Activated naive CD4-positive, alpha-beta T cell treated with anti-CD3 and anti-CD28 coated beads, Interleukin-2, amount 10 ng/mL, durations not matched to agents 7 days and 5 days (primary cell): ENCODE results near the gene LOXL1.
"Not testable (repeated sequence)": the region's sequence is repeated elsewhere in the genome, so short reads cannot be mapped to it uniquely, and the experiment has no call there.

Experiments
- CTCF ChIA-PET: fragments of 350-600 bp; sonication (Branson Sonifier 250); formaldehyde crosslinking; loops from one replicate; lab custom pipeline; 2021; ENCODE audit warnings: antibody characterized with exemption; lab: Charles Lee
- DNase-seq: peaks from one replicate; pipeline ENCODE4 v3.0.0-alpha.2; 2020
- H3K27ac Mint-ChIP-seq: one replicate; pipeline ENCODE4 v1.8.0; 2021; ENCODE audit warnings: mild to moderate bottlenecking, moderate library complexity, mixed read lengths
- H3K27me3 Mint-ChIP-seq: one replicate; pipeline ENCODE4 v1.8.0; 2021; ENCODE audit warnings: mild to moderate bottlenecking, mixed read lengths
- H3K36me3 Mint-ChIP-seq: one replicate; pipeline ENCODE4 v1.8.0; 2021; ENCODE audit warnings: mixed read lengths
- H3K4me1 Mint-ChIP-seq: one replicate; pipeline ENCODE4 v1.8.0; 2021; ENCODE audit warnings: mixed read lengths
- H3K4me3 Mint-ChIP-seq: one replicate; pipeline ENCODE4 v1.8.0; 2021; ENCODE audit warnings: mild to moderate bottlenecking, moderate library complexity, mixed read lengths
- H3K9me3 Mint-ChIP-seq: one replicate; pipeline ENCODE4 v1.8.0; 2021; ENCODE audit warnings: mixed read lengths

The LOXL1 gene

DNA sequence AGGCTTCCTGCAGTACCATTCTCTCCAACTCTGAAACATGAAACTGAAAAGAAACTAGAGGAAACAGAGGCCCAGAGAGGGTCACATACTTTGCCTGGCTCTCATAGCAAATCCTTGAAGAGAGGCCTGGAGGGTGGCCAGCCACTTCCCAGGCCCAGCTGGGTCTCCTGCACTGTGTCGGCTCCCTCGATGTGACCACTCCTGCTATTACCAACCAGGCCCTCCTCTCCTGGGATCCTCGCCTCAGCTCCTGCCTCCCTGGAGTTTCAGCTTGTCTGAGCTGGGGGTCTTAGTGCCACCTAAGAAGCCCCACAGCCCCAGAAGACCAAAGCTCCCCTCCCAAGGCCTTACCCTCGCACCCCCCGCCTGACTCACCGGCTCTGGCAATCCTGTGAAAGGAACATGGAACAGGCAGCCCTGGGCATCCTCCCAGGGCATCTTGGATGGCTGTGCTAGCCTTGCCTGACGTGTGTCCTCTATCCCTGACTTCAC lies 4.6 kb downstream of the LOXL1 start:
- CTCF ChIA-PET = interaction anchor here (0.9 to 1.2 kb wide), 2 partner anchors 42 to 57 kb away, joined by 3 to 4 read pairs; no protein-coding TSS in a partner anchor
- Mint-ChIP-seq H3K4me3 (no peak overlapping the region), H3K27me3 (peaks cover 47% of the 10 kb centered on the region), H3K9me3 (no peaks in the 10 kb centered on the region), H3K27ac (no peak overlapping the region), H3K4me1 (peaks cover 30% of the 10 kb centered on the region), H3K36me3 (peaks cover under 1% of the 10 kb centered on the region)
- no peak for DNase-seq

- Mint-ChIP-seq H3K4me1 (peaks cover 29% of the 10 kb centered on the region), H3K36me3 (no peaks in the 10 kb centered on the region), H3K27me3 (peaks cover 43% of the 10 kb centered on the region), H3K27ac (no peak overlapping the region), H3K9me3 (no peaks in the 10 kb centered on the region), H3K4me3 (no peak overlapping the region)
- CTCF ChIA-PET = interaction anchor here (0.7 to 1.2 kb wide), 3 partner anchors 9 to 58 kb away, joined by 3 to 4 read pairs (median 3); no protein-coding TSS in a partner anchor
- no peak for DNase-seq
These were observed 5.2 kb downstream of the LOXL1 start for GRCh38 chr15:73931441-73931840.

DNA sequence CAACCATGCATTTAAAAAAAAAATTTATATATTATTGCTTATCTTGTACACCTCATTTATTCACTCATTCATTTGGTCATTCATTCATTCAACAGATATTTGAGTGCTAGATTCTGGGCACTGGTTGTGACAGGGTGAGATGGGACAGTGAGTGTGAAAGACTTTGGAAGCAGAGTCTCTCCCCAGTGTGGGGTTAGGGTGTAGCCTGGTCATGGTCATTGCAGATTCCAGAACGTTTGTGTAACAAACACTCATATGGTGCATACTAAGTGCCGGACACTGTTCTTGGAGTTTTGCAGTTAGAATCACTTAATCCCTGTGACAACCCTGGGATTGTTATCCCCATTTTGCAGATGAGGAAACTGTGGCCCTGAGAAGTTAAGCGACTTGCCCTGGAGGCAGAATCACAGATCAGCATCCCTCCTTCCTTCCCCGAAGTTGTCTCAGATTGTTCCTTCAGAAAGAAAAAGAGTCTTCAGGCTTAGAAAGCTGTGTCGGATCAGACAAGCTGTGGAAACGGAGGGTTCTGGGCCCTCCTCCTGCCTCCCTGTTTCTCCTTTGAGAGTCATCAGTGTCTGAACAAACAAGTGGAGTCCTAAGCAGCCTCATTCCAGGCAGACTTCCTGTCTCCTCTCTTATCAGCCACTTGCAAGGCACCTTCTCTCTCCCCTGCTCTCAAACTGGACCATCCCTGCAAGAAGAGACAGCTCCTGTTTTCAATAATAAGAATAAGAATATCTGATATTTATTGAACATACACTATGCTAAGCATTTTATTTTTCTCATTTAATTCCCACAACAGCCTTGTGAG lies 6.3 kb downstream of the LOXL1 start:
- no peak for DNase-seq
- no peak overlapping the region for H3K27ac Mint-ChIP-seq
- H3K4me3 Mint-ChIP-seq = no peak overlapping the region
- H3K9me3 Mint-ChIP-seq = no peaks in the 10 kb centered on the region
- H3K36me3 Mint-ChIP-seq = no peaks in the 10 kb centered on the region
- CTCF ChIA-PET = interaction anchor here (0.6 to 1.7 kb wide), 2 partner anchors 35 to 597 kb away, joined by 3 to 5 read pairs; no protein-coding TSS in a partner anchor
- peaks cover 29% of the 10 kb centered on the region for H3K4me1 Mint-ChIP-seq
- H3K27me3 Mint-ChIP-seq = peaks cover 45% of the 10 kb centered on the region

GRCh38 chr15:73934281-73934680 lies 8.0 kb downstream of the LOXL1 start:
- H3K4me1 Mint-ChIP-seq = peaks cover 16% of the 10 kb centered on the region

GRCh38 chr15:73935547-73935946 lies 9.3 kb downstream of the LOXL1 start:
- CTCF ChIA-PET = interaction anchor here (1.1 to 2.3 kb wide), 3 partner anchors 29 to 38 kb away, joined by 3 to 5 read pairs (median 4); no protein-coding TSS in a partner anchor
- peaks cover 32% of the 10 kb centered on the region for H3K27me3 Mint-ChIP-seq
- DNase-seq = no peak
- no peak overlapping the region for H3K4me3 Mint-ChIP-seq
- H3K9me3 Mint-ChIP-seq = no peaks in the 10 kb centered on the region
- no peak overlapping the region for H3K27ac Mint-ChIP-seq
- H3K36me3 Mint-ChIP-seq = no peaks in the 10 kb centered on the region
- peaks cover 8% of the 10 kb centered on the region for H3K4me1 Mint-ChIP-seq

More at GRCh38 chr15:73934281-73934680, 8.0 kb downstream of the LOXL1 start:
- Mint-ChIP-seq H3K27me3 (peaks cover 34% of the 10 kb centered on the region), H3K36me3 (no peaks in the 10 kb centered on the region), H3K27ac (no peak overlapping the region), H3K9me3 (no peaks in the 10 kb centered on the region), H3K4me3 (no peak overlapping the region)
- CTCF ChIA-PET = interaction anchor here (1.7 to 2.3 kb wide), 2 partner anchors 28 to 37 kb away, joined by 5 read pairs; no protein-coding TSS in a partner anchor
- DNase-seq = no peak

GRCh38 chr15:73936181-73936580 lies 9.9 kb downstream of the LOXL1 start:
- no peak for DNase-seq
- no peaks in the 10 kb centered on the region for H3K9me3 Mint-ChIP-seq
- peaks cover 30% of the 10 kb centered on the region for H3K27me3 Mint-ChIP-seq
- H3K4me3 Mint-ChIP-seq = no peak overlapping the region
- no peaks in the 10 kb centered on the region for H3K36me3 Mint-ChIP-seq
- CTCF ChIA-PET = interaction anchor here (1.1 to 2.3 kb wide), 5 partner anchors 8 to 39 kb away, joined by 3 to 8 read pairs (median 5); no protein-coding TSS in a partner anchor
- H3K27ac Mint-ChIP-seq = no peak overlapping the region
- peaks cover 3% of the 10 kb centered on the region for H3K4me1 Mint-ChIP-seq

DNA sequence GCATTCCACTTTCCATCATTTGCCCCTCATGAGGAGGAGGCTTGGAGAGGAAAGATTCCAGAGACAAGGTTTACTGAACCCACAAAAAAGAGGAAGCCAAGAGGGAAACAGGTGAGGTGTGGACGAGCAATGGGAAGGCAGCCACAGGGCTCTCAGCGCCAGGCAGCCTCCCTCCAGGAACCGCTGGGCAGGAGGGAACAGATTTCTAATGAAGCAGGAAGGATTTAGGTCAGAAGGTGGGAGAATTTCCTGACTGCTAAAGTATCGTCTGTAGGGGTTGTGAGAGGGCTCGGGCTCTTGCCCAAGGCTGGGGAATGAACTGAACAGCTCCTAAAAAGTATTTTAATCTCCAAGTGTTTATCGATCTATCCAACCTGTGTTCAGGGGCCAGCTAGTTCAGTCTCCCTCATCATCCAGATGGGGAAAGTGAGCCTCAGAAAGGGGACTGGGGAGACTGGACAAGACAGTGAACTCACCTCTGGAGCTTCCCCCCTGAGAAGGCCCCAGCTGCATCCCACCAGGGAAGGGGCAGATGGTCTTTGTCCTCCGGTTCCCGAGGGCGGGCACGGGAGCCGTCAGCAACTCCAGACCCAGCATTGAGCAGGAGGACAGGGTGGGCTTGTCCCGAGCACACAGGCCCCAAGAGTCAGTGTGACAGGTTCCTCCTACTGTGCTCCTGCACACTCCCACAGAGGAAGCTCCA lies 10.5 kb downstream of the LOXL1 start:
- peaks cover 26% of the 10 kb centered on the region for H3K27me3 Mint-ChIP-seq
- no peaks in the 10 kb centered on the region for H3K9me3 Mint-ChIP-seq
- H3K27ac Mint-ChIP-seq = no peak overlapping the region
- H3K36me3 Mint-ChIP-seq = no peaks in the 10 kb centered on the region
- peaks cover 5% of the 10 kb centered on the region for H3K4me1 Mint-ChIP-seq
- no peak overlapping the region for H3K4me3 Mint-ChIP-seq
- no peak for DNase-seq
- CTCF ChIA-PET = interaction anchor here (1.1 to 2.3 kb wide), 5 partner anchors 9 to 30 kb away, joined by 4 to 8 read pairs (median 5); no protein-coding TSS in a partner anchor

- Mint-ChIP-seq H3K27ac (no peak overlapping the region), H3K27me3 (peaks cover 28% of the 10 kb centered on the region), H3K9me3 (no peaks in the 10 kb centered on the region), H3K4me3 (no peak overlapping the region), H3K4me1 (peaks cover 10% of the 10 kb centered on the region), H3K36me3 (no peaks in the 10 kb centered on the region)
- DNase-seq = no peak
- CTCF ChIA-PET = interaction anchor here (1.0 to 1.5 kb wide), 4 partner anchors 8 to 14 kb away, joined by 3 to 8 read pairs (median 6); no protein-coding TSS in a partner anchor
These were observed 11.0 kb downstream of the LOXL1 start for GRCh38 chr15:73937296-73937695.

- Mint-ChIP-seq H3K9me3 (no peaks in the 10 kb centered on the region), H3K36me3 (no peaks in the 10 kb centered on the region), H3K27me3 (peaks cover 31% of the 10 kb centered on the region), H3K4me1 (peaks cover 15% of the 10 kb centered on the region), H3K4me3 (no peak overlapping the region), H3K27ac (no peak overlapping the region)
- no peak for DNase-seq
- CTCF ChIA-PET = interaction anchor here (1.0 to 1.4 kb wide), 3 partner anchors 8 to 14 kb away, joined by 3 to 8 read pairs (median 5); no protein-coding TSS in a partner anchor
These were observed 11.5 kb downstream of the LOXL1 start for GRCh38 chr15:73937726-73938125.

GRCh38 chr15:73938516-73938915 lies 12.3 kb downstream of the LOXL1 start:
- H3K36me3 Mint-ChIP-seq, H3K27ac Mint-ChIP-seq, H3K9me3 Mint-ChIP-seq, H3K4me3 Mint-ChIP-seq, DNase-seq: not testable (repeated sequence)
- H3K4me1 Mint-ChIP-seq = peaks cover 15% of the 10 kb centered on the region
- peaks cover 33% of the 10 kb centered on the region for H3K27me3 Mint-ChIP-seq
- CTCF ChIA-PET = interaction anchor here (1.1 to 3.5 kb wide), 2 partner anchors 11 kb away, joined by 3 to 15 read pairs; no protein-coding TSS in a partner anchor

DNA sequence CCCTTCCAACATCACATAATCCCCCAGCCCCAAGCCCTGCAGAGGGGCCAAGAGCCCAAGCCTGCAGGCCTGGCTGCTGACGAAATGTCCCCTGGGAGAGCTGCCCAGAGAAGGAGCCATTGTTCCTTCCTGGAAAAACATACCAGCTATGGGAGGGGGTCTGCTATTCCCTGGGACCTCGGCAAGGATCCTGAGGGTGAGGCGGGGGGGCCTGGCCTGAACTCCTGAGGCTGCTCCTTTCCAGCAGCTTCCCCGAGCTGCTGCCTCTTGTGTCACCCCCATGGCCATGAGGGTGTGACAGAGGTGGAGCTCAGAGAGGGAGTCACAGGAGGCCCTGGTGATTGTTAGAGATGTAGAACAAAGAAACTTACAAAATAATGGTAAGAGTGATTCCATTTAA lies 12.9 kb downstream of the LOXL1 start:
- CTCF ChIA-PET = interaction anchor here (0.9 to 3.5 kb wide), 3 partner anchors 11 to 34 kb away, joined by 3 to 15 read pairs (median 3); no protein-coding TSS in a partner anchor
- H3K27ac Mint-ChIP-seq = no peak overlapping the region
- H3K4me3 Mint-ChIP-seq = no peak overlapping the region
- H3K27me3 Mint-ChIP-seq = peaks cover 36% of the 10 kb centered on the region
- no peak for DNase-seq
- H3K36me3 Mint-ChIP-seq = no peaks in the 10 kb centered on the region
- H3K4me1 Mint-ChIP-seq = peaks cover 15% of the 10 kb centered on the region
- H3K9me3 Mint-ChIP-seq = no peaks in the 10 kb centered on the region

- Mint-ChIP-seq H3K27me3 (peaks cover 42% of the 10 kb centered on the region), H3K4me3 (no peak overlapping the region), H3K36me3 (no peaks in the 10 kb centered on the region), H3K4me1 (peaks cover 15% of the 10 kb centered on the region), H3K9me3 (no peaks in the 10 kb centered on the region), H3K27ac (no peak overlapping the region)
- CTCF ChIA-PET = interaction anchor here (0.9 to 3.5 kb wide), 3 partner anchors 11 to 43 kb away, joined by 3 to 15 read pairs (median 3); no protein-coding TSS in a partner anchor
- no peak for DNase-seq
These were observed 14.1 kb downstream of the LOXL1 start for GRCh38 chr15:73940061-73940981.

DNA sequence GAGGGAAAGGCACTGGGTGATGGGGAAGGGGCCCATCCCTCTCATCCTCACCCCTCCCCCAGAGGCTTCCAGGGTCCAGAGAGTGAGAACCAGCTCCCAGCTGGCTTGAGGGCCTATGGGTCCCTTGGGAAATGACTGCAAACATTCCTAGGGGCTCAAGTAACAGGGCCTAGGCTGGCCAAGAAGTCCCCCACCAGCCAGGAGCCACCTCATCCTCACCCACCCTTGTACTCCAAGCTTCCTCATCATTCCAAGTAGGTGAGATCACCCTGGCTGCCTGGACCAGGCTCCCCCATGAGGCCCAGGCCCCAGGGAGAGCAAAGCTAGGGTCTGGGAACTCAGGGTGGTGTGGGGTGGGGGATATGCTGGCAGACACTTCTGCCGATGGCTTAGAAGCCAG lies 14.8 kb downstream of the LOXL1 start:
- peaks cover 45% of the 10 kb centered on the region for H3K27me3 Mint-ChIP-seq
- H3K36me3 Mint-ChIP-seq = no peaks in the 10 kb centered on the region
- DNase-seq = no peak
- no peak overlapping the region for H3K4me3 Mint-ChIP-seq
- CTCF ChIA-PET = interaction anchor here (0.9 to 3.5 kb wide), 3 partner anchors 10 to 44 kb away, joined by 3 to 15 read pairs (median 3); no protein-coding TSS in a partner anchor
- peaks cover 17% of the 10 kb centered on the region for H3K4me1 Mint-ChIP-seq
- H3K9me3 Mint-ChIP-seq = no peaks in the 10 kb centered on the region
- no peak overlapping the region for H3K27ac Mint-ChIP-seq
